ENCODE data around the gene ST3GAL3. TPM values are rescaled to one million over a fixed set of nuclear protein-coding genes. Genes with fewer than 3 reads are reported as not detected.

Gene ST3GAL3
- total and polyA plus RNA-seq, 2 of the 13 experiments (the other 11 are each of a cell fraction or from before 2014, with no cell fraction given) = 5.1 to 8.1 TPM

DNA sequence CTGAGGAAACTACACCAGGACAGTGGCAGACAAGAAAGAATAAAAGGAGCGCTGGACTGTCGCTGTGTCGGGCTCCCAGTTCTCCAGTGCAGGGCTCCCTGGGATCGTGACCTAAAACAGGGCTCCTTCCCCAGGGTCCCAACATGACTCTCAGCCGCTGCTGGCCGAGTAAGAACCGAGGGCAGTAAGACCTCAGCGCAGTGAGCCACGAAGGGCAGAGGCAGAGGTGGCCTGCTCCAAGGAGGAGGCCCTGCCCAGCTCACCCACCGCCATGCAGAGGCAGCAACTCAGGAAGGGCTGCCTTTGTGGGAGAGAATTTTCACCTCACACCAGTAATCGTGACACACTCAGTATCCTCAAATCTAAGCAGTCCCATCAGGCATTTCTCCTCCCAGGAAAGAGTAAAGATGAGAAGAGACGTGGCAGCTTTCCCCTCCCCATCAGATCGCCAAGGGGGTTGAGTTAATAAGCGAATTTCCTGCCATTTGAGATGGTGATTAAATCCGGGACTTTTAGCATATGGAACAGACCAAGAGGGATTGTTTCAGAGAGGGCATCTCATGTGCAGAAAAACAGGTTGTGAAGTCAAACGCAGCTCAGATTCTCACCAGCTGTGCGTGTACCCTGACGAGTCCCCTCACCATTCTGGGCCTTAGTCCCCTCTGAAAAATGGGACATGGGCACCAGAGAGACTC, 206.5 kb downstream of the ST3GAL3 start:
- DNase-seq (ENCODE audit: low spot score) = no peak
- Histone ChIP-seq H3K36me3 (replicated peaks in 1 of 2; ENCODE audit: control insufficient read depth in 1 of 2, insufficient read depth in 2 of 2, low read length in 2 of 2) (no peaks in the 10 kb centered on the region), H3K4me3 (replicated peaks in 1 of 3; ENCODE audit: insufficient read depth in 1 of 3, low read depth in 2 of 3, low read length in 3 of 3) (no peak overlapping the region), H3K79me2 (ENCODE audit: insufficient read depth, low read length) (no peaks in the 10 kb centered on the region), H3K27ac (ENCODE audit: extremely low read length, insufficient read depth, low read length) (no peak overlapping the region), H3K9me3 (ENCODE audit: low read length) (no peaks in the 10 kb centered on the region), H3K4me1 (ENCODE audit: insufficient read depth, low read length) (no peaks in the 10 kb centered on the region), H2AFZ (ENCODE audit: low read length) (no peak overlapping the region), H4K20me1 (ENCODE audit: insufficient read depth, low read length) (no peaks in the 10 kb centered on the region), H3K9ac (ENCODE audit: insufficient read depth, low read depth, low read length) (no peak overlapping the region), H3K4me2 (ENCODE audit: low read depth, low read length) (no peak overlapping the region), H3K27me3 (ENCODE audit: control insufficient read depth in 1 of 2, insufficient read depth in 2 of 2, low read length in 2 of 2) (no peaks in the 10 kb centered on the region)
- ChIA-PET CTCF (ENCODE audit: low intra/inter-chr PET ratio, low total read pairs) (no interaction called here), POLR2A (no interaction called here)
- BruUV-seq (replicated peaks) = no TSS peak
- ATAC-seq = no peak
- 93% methylated on average over 16 of the region's 18 CpGs for WGBS (ENCODE audit: low lambda C conversion rate)
- in situ Hi-C loops (cut with HindIII; ENCODE audit: extremely low pct_ligation_motif_present, low pct_unique_long_range_greater_than_20kb) (no loop called here), intact Hi-C loops (cut with micrococcal nuclease; ENCODE audit: unreplicated experiment) (no loop called here)
- no peak for FAIRE-seq
- TF ChIP-seq ZNF879 (CRISPR knock-in tag; IDR thresholded peaks at IDR 0.05) (no peak), TMF1 (CRISPR knock-in tag; IDR thresholded peaks at IDR 0.05; ENCODE audit: low read depth) (no peak), GATA4 (IDR thresholded peaks at IDR 0.05; ENCODE audit: borderline replicate concordance, low read depth) (no peak), MIER3 (CRISPR knock-in tag; IDR thresholded peaks at IDR 0.05; ENCODE audit: borderline replicate concordance) (no peak), MLLT10 (CRISPR knock-in tag; IDR thresholded peaks at IDR 0.05) (no peak), MZF1 (CRISPR knock-in tag; IDR thresholded peaks at IDR 0.05; ENCODE audit: borderline replicate concordance) (no peak), RFXANK (CRISPR knock-in tag; IDR thresholded peaks at IDR 0.05) (no peak), TCF12 (IDR thresholded peaks at IDR 0.05) (no peak), TCF12 (CRISPR knock-in tag; IDR thresholded peaks at IDR 0.05) (no peak)

Data from HepG2 (cell line).